Thoracic aorta (tissue), 2 donors: Measurements from ENCODE around the gene CASD1. TPM values are rescaled to one million over a fixed set of nuclear protein-coding genes. Genes with fewer than 3 reads are reported as not detected.

ENCODE experiments used
- ATAC-seq: fragments of 150-250 bp; one replicate; pipeline ENCODE4 v1.8.0; 2017; ENCODE audit warnings: low read depth; ENCODE audit not compliant: insufficient number of reproducible peaks, low FRiP score
- DNase-seq: peaks from one replicate; pipeline ENCODE4 v3.0.0-alpha.2; 2020; ENCODE audit warnings: low spot score
- H3K27ac ChIP-seq, 2 donors: fragments of 200-600 bp; sonication (generic); 1 replicate in 1 of 2; 2 replicates in 1 of 2; pipeline ENCODE4 v1.5.1; 2016; ENCODE audit warnings: mild to moderate bottlenecking in 2 of 2, moderate library complexity in 2 of 2
- H3K27me3 ChIP-seq: fragments of 200-600 bp; sonication (generic); replicated peaks from 2 replicates; pipeline ENCODE4 v1.6.0; 2016; ENCODE audit warnings: mild to moderate bottlenecking; ENCODE audit not compliant: insufficient read depth
- H3K36me3 ChIP-seq: fragments of 200-600 bp; sonication (generic); one replicate; pipeline ENCODE4 v1.5.1; 2016
- H3K4me1 ChIP-seq, 2 donors: fragments of 200-600 bp; sonication (generic); 1 replicate in 1 of 2; 2 replicates in 1 of 2; pipeline versions ENCODE4 v1.5.1 to v1.6.0; 2016; ENCODE audit warnings: low read depth in 2 of 2, mild to moderate bottlenecking in 1 of 2; ENCODE audit not compliant: control insufficient read depth in 1 of 2
- H3K4me3 ChIP-seq: fragments of 200-600 bp; sonication (generic); 2 replicates; pipeline ENCODE4 v1.5.1; 2016; ENCODE audit warnings: mild to moderate bottlenecking
- H3K9me3 ChIP-seq: fragments of 200-600 bp; sonication (generic); 2 replicates; pipeline ENCODE4 v1.5.1; 2016
- total RNA-seq, 2 donors: library from RNA; depleted of rRNA; stranded (reverse); fragments of >200 nt; gene quantifications; one replicate each; pipeline versions ENCODE4 v1.1.0 to v1.2.3, GENCODE V29; 2016
- TF ChIP-seq, protein P1 (sequence below): fragments of 200-600 bp; sonication (generic); IDR thresholded peaks from one replicate; pipeline ENCODE4 v1.5.1; 2019; ENCODE audit warnings: antibody characterized with exemption

The CASD1 gene
- total RNA-seq, 2 donors from 2014 or later = 12.3 to 21.0 TPM

DNA sequence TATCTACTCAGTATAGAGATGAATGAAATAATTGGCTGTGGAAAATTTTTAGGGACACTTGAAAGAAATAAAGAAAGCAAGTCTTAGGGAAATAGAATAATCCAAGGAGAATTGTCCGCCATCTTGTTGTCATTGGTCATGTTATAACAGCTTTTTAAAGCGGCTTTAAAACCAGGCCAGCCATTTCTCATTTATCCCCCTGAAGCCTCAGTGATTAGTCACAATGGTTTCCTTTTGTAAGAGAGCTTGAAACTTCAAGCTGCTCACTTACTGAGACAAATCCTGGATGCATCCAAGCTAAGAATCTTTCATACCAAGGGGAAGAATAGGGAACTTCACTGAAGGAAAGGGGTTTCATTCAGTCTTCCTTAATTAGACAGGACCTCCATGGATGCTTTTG, 78.5 kb downstream of the CASD1 start:
- no peaks in the 10 kb centered on the region for H3K9me3 ChIP-seq
- H3K4me3 ChIP-seq = no peak overlapping the region
- H3K4me1 ChIP-seq = no peaks in the 10 kb centered on the region
- H3K36me3 ChIP-seq = no peaks in the 10 kb centered on the region
- no peak overlapping the region for H3K27ac ChIP-seq
- DNase-seq (no peak), ATAC-seq (no peak)
- TF ChIP-seq, protein P1, sequence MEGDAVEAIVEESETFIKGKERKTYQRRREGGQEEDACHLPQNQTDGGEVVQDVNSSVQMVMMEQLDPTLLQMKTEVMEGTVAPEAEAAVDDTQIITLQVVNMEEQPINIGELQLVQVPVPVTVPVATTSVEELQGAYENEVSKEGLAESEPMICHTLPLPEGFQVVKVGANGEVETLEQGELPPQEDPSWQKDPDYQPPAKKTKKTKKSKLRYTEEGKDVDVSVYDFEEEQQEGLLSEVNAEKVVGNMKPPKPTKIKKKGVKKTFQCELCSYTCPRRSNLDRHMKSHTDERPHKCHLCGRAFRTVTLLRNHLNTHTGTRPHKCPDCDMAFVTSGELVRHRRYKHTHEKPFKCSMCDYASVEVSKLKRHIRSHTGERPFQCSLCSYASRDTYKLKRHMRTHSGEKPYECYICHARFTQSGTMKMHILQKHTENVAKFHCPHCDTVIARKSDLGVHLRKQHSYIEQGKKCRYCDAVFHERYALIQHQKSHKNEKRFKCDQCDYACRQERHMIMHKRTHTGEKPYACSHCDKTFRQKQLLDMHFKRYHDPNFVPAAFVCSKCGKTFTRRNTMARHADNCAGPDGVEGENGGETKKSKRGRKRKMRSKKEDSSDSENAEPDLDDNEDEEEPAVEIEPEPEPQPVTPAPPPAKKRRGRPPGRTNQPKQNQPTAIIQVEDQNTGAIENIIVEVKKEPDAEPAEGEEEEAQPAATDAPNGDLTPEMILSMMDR = no peak
- H3K27me3 ChIP-seq = no peaks in the 10 kb centered on the region

DNA sequence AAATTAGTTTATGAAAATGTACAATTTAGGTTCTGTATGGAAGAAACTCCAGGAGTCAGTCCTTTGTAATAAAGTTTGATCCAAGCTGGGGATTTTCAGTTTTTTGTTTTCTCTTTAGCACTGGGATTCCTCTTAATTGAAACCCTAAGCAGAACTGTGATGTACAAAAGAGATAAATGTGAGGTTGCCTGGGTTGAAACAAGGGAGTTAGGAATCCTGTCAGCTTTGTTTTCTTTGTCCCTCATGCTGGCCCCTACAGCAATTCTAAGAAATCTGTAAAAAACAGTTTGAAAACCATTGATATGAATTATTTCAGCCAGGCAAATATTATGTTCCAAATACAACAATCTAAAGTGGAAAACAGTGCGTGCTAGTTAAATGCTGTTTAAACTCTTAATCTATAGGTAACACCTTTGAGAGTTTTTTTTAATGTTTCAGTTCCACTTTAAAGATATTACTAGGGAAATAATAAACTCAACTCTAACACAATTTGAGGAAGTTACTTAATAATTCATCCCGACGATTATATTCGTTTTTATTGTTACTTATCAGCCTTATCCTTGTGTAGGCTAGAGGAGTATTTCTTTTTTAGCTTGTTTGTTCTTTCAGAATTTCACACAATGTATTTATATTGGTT, 81.0 kb downstream of the CASD1 start:
- TF ChIP-seq, protein P1 = no peak
- Histone ChIP-seq H3K27me3 (no peaks in the 10 kb centered on the region), H3K4me1 (no peaks in the 10 kb centered on the region), H3K27ac (no peak overlapping the region), H3K36me3 (no peaks in the 10 kb centered on the region), H3K4me3 (no peak overlapping the region), H3K9me3 (no peaks in the 10 kb centered on the region)
- ATAC-seq (no peak), DNase-seq (no peak)

DNA sequence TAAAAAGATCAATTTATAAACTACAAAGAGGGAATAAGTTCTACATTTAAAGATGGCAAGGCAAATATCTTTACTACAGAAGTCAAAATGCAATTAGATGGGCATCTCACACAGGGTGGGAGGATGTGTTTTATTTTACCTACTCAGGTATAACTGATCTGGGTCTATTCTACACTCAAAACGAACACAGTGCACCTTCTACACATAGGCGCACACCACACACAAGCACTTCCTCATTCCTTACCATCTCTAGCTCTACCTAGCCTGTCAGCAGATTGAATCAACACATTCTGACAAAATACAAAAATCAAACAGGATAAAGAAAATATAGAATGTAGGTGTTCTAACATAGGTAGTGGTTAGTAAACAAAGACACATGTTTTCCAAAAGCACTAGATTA, 81.6 kb downstream of the CASD1 start:
- Histone ChIP-seq H3K36me3 (no peaks in the 10 kb centered on the region), H3K4me1 (no peaks in the 10 kb centered on the region), H3K27me3 (no peaks in the 10 kb centered on the region), H3K9me3 (no peaks in the 10 kb centered on the region), H3K4me3 (no peak overlapping the region), H3K27ac (no peak overlapping the region)
- DNase-seq (no peak), ATAC-seq (no peak)
- TF ChIP-seq, protein P1 = no peak

DNA sequence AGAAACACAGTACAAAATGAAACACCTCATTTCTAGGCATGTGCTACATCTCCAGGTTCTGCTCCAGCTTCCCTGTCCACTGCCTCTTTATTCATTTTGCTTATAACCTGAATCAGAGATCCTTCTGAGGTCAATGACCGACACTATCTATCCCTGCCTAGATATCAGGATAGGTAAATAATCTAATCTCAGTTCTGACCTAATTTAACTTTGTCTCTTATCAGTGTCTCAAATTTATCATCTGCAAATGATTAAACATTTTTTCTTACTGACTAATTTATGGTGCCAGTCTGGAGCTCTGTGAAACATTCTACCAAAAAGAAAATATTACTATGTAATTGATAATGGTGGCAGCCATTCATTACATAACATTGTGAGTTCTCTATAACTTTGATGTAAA, 85.3 kb downstream of the CASD1 start:
- H3K27me3 ChIP-seq = no peaks in the 10 kb centered on the region
- H3K9me3 ChIP-seq = no peaks in the 10 kb centered on the region
- DNase-seq (no peak), ATAC-seq (no peak)
- H3K36me3 ChIP-seq = peaks cover 4% of the 10 kb centered on the region
- TF ChIP-seq, protein P1 = no peak
- H3K4me3 ChIP-seq = no peak overlapping the region
- H3K4me1 ChIP-seq = no peaks in the 10 kb centered on the region
- no peak overlapping the region for H3K27ac ChIP-seq

DNA sequence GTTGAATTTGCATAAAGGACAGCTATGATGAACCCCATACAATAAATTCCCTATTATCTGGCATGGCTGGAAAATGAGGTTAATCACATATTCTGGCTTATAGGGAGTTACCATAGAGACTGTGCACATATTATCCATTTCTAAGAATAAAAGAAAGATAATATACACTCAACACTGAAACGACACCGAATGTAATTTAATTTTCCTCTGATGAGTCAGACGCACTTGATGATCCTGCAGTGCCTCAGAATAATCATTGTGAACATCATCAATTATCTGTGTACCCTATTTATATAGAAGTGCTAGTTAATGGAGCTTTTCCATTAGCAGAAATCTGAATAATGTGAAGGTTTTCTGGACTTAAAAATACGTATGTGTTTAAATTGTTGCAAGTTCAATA, 86.1 kb downstream of the CASD1 start:
- H3K9me3 ChIP-seq = no peaks in the 10 kb centered on the region
- DNase-seq (no peak), ATAC-seq (no peak)
- no peak overlapping the region for H3K27ac ChIP-seq
- no peak overlapping the region for H3K4me3 ChIP-seq
- H3K36me3 ChIP-seq = peaks cover 4% of the 10 kb centered on the region
- H3K4me1 ChIP-seq = no peaks in the 10 kb centered on the region
- TF ChIP-seq, protein P1 = no peak
- H3K27me3 ChIP-seq = no peaks in the 10 kb centered on the region
